ENCODE measurements around the gene SKI. TPM values are rescaled to one million over a fixed set of nuclear protein-coding genes. Genes with fewer than 3 reads are reported as not detected.
A peak's percentile ranks its signal among the peaks of the same experiment; 100 is the strongest.

The SKI gene
- polyA plus RNA-seq, 10 donors: 47.4 to 74.3 (median 60.5) TPM

DNA sequence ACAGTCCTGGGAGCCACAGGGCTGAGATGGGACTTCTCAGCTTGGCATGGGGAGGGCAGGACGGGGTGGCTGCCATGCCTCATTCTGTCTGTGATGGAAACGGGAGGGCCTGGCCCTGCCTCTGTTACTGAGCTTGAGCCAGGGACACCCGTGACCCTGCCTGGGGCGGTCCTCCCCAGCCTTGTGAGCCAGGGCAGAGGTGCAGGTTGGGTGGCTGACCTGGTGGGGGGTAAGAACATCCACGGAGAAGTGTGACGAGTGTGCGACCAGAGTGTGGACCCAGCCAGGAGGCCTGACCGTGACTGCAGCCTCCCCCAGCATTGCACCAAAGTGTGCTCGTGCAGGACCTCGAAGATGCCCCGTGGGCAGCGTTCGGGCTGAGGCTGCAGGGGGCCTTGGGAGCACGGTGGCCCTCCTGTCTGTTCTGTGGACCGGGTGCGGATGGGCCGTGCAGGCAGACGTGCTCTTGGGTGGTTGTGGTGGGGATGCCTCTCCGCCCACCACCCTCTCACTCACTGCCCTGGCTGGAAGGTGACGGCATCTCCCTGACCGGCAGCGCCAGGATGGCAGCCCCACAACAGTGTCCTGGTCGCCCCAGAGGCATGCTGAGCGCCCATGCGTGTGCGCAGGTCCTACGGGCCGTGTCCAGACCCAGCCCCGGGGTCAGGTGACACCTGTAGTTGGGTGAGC, 45.4 kb downstream of the SKI start:
- no peak for DNase-seq

DNA sequence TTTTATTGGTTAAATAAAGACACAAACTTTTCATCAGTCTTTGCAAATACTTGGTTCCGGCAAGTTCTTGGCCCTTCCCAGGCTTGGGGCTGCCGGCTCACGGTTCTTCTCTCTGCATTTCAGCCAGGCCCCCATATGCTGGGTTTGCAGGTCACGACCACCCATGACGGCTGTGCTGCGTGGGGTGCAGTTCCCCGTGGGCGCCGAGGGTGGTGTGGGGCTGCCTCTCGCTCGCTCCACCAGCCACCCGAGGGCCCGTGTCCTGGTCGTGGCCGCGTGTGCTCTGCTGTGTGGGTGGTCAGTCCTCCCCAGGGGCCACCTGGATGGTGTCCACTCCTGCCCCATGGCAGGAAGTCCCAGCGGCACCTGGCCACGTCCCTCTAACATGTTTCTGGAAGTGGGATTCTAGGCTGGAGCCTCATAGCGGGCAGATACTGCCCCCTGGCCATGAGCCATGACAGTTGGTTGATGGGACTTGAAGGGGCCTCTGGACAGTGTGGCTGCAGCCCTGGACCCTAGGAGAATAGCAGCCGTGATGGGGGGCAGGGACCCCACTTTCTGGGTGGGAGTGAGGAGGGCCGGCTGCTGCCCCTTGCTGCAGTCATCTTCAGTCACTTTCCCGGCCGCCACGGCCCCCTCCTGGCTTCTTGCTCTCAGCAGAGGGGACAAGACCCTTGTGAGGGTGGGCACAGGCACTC, 46.3 kb downstream of the SKI start:
- DNase-seq: no peak

DNA sequence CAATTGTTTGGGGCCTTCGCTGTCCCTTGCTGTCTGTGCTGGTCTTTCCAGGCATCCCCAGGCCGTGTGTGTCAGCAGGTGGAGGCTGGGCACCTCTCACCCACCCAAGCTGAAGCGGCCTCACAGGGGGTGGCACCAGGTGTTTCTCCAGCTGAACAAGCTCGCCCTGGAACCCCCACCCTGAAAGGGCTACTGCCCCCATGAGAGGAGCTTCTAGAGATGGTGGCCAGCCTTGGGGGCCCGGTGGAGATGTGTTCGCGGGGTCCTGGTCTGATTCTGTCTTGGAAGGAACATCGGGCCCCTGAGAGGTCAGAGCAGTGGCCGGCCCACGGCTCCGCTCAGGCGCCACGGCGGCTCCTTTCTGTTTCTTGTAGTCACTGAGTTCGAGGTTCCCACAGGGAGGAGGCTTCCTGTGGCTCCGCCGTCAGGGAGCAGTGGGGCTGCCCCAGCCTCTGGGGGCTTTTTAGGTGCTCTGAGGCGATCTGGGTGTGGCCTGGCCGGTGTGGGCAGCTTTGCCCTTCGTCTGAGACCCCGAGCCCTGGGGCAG, 46.9 kb downstream of the SKI start:
- DNase-seq: no peak

GRCh38 chr1:2275796-2276536, 47.8 kb downstream of the SKI start:
- DNase-seq: no peak

DNA sequence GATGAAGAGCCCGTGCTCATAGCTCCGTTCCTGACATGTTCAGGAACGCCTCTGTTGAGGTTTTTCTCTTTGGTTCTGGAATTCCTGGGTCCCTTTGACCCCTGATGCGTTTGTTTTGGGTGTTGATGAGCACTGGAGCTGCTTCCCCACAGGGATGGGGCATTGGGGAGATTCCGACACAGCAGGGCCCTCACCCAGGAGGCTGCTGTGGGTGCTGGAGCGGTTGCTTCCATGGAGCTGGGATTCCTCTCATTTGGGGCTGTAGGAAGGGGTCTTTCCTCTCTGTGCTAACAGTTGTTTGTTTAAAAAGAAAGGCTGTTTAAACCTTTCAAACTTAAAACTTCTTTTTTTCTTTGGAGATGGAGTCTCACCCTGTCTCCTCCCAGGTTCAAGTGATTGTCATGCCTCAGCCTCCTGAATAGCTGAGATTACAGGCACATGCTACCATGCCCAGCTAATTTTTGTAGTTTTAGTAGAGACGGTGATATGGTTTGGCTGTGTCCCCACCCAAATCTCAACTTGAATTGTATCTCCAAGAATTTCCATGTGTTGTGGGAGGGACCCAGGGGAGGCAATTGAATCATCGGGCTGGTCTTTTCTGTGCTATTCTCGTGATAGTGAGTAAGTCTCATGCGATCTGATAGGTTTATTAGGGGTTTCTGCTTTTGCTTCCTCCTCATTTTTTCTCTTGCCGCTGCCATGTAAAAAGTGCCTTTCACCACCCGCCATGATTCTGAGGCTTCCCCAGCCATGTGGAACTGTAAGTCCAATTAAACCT, 48.9 kb downstream of the SKI start:
- peak in 1 of 3 donors; percentile 57 for DNase-seq

- DNase-seq: no peak
Observed at GRCh38 chr1:2277741-2278488, 49.8 kb downstream of the SKI start.

DNA sequence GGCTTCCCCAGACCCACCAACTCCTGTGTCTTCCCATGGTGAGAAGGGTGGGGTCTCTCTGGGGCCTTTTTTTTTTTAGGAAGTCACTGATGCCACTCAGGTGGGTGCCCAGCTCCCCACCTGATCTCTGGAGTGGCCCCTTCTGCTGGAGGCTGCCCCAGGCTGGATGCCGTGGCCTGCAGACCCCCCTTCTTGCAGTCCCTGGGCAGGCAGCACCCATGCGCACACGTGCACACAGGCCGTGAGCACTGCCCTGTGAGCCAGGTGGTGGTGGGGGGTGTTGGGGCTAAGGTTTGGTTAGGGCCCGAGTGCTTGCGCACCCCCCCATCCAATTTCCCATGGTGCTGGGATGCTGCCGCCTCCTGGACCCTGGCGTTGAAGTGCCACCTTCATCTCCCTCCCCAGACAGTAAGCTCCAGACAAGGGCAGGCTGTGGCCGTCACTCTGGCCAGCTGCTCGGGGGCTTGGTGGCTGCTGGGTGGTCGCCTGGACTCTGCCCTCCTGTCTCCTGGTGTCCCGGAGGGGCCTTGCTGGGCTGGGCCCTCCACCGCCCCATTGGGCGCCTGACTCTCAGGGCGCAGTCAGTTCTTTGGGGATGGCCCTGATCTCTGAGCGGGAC, 50.6 kb downstream of the SKI start:
- DNase-seq: no peak

- DNase-seq: peak; percentile 93 to 98 (median 98)
Observed at GRCh38 chr1:2279210-2279639, 51.1 kb downstream of the SKI start.

GRCh38 chr1:2279817-2280216, 51.7 kb downstream of the SKI start:
- DNase-seq: no peak

- DNase-seq: no peak
Observed at GRCh38 chr1:2282556-2283270, 54.6 kb downstream of the SKI start.

DNA sequence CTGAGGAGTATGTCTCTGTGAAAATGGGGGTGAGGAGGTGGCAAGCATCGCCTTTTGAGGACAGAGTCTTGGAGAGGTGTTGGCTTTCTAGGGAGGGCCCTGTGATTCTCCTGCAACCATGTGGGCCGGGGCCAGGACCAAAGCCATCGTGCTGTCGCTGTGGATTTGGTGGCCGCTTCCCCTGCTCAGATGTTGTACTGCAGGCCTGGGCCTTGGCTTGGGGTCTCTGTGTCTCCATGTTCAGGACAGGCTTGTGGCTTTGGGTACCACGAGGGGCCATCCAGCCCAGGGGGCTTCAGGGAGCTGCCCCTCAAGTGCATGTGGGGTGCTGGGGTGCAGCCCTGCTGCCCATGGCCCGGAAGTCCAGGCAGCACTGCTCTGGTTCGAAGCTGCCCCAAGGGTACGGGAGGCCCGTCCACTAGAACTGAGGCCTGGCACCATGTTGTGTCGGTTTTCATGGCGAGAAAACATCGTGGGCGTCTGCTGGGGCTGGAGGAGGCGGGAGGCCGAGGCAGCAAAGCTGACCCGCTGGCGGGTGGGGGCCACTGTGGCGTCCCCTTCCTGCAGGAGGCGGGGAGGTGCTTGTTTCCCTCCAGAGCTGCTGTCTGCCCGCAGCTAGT, 55.4 kb downstream of the SKI start:
- DNase-seq: no peak

DNA sequence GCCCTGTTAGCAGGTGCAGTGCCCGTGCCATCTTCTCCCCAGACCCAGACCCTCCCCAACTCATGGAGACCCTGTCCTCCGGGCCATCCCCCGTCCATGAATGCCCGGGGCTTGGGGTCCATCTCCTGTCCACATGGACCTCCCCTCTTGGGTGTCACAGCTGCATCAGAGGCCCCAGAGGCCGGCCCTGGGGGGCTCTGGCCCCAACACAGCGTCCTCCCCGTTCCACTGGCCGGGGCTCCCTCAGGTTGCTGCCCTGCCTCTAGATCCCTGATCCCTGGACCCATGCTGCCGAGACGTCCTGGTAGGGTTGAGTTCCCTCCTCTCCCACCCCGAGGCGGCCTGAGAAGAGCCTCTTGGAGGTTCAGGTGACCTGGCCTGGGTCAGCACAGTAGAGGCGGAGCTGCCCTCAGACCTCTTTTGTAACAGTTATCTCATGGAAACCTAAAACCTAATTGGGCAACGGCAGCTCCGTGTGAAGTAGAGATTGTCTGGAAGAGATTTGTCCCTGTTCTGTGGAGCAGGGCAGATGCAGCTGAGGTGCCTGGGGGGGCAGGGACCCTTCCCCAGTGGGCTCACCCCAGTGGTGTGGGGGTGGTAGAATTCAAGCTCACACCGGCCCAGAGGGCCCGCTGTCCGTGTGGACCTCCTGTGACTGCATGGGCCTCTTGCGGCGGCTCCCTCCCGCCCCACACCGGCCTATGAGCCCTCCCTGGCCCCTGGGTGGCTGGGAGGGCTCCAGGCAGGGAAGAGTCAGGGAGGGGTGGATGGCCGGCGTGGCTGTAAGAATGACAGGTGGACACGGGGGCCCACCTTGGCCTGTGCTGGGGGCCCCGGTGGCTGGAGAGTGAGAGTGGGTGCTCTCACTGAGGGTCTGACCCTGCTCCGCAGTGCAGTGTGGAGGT, 56.1 kb downstream of the SKI start:
- no peak for DNase-seq

- no peak for DNase-seq
Observed at GRCh38 chr1:2284932-2285331, 56.8 kb downstream of the SKI start.

GRCh38 chr1:2286923-2287322, 58.8 kb downstream of the SKI start:
- DNase-seq: no peak

GRCh38 chr1:2287649-2288048, 59.5 kb downstream of the SKI start:
- no peak for DNase-seq

- DNase-seq: no peak
Observed at GRCh38 chr1:2288311-2288710, 60.2 kb downstream of the SKI start.

- no peak for DNase-seq
Observed at GRCh38 chr1:2288816-2289536, 60.9 kb downstream of the SKI start.

DNA sequence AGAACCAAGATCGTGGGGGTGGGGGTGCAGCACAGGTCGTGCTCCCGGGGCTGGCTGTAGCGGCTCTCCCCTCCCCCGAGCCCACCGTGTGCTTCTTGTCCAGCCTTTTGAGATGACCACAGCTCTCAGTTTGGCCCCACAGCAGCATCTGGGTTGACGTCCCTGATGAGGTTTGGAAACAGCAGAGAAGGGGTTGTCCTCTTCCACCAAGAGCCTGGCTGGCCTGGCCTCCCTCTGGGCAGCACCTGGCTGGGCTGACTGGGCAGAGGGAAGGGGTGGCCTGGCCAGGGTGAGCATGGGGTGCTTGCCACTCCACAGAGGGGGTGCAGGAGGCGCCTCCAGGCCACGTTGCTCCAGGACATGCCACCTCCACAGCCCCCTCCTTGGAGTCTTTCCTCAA, 61.5 kb downstream of the SKI start:
- no peak for DNase-seq
